NB4 (cell line): ENCODE measurements around the gene CRLF1.

Source experiments
- DNase-seq: peaks from one replicate; pipeline ENCODE4 v3.0.0; 2010; ENCODE audit warnings: low read depth
- H3K4me3 ChIP-seq: one replicate; pipeline ENCODE4 v1.5.1; 2011; ENCODE audit warnings: mild to moderate bottlenecking, low read depth, low read length, moderate library complexity
- MYC ChIP-seq: IDR thresholded peaks from 2 replicates; pipeline ENCODE4 v1.6.1; 2011; ENCODE audit warnings: low read depth, low read length
- POLR2A ChIP-seq: IDR thresholded peaks from 2 replicates; pipeline ENCODE4 v1.6.1; 2011; ENCODE audit warnings: mild to moderate bottlenecking; ENCODE audit not compliant: insufficient read length; ENCODE audit errors: extremely low read depth
- TF ChIP-seq, protein P1 (sequence below): IDR thresholded peaks from one replicate; pipeline ENCODE4 v1.5.1; 2012; ENCODE audit warnings: low read depth, low read length
- TF ChIP-seq, protein P2 (sequence below): IDR thresholded peaks from 2 replicates; pipeline ENCODE4 v1.6.1; 2011; ENCODE audit warnings: low read depth, low read length

Gene CRLF1

DNA sequence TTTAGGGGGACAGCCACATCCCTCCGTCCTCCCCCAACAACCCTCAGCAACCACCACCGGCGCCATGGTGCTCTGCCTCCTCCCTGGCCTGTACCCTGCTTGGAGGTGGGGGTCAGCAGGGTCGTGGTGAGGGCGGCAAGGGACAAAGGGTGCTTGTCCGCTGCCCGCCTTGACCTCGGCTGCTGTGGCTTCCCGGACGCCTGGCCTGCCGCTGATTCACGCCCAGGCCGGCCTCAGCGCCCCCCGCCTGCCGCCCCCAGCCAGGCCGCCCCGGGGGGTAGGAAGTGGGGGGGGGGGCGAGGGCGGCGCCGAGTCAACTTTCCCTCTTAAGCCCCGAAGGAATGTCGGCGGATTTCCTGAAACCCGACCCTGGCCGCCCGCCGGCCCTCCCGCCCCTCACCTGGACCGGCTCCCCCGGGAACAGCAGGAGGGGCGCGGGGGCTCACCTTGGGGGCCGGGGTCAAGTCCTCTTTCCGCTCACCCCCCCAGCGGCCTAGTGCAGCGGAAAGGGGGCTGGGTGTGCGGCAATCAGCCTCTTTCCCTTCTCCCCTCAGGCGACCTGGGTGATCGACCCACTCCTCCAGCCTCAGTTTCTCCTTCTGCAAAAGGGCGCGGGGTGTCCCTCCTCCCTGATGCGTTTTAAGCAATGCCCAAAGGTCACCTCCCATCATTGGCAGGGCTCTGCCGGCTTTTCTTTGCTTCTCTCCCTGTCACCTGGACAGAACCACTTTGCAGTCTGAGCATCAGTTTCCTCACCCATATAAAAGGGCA is 4.1 kb upstream of the CRLF1 start:
- no peak for DNase-seq

DNA sequence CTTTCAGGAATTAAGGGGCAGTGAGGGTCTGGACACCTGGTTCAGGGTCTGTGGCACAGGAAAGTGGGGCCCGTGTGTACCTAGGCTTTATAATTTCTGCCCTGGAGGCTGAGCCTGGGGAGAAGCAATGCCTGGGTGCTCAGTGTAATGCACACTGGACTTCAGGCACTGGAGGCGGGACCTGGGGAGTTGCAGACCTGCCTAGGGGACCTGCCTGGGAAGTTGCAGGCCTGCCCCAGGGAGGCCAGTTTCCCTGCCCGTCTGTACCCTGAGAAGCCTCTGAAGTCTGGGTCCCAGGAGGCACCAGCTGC is 3.6 kb upstream of the CRLF1 start:
- no peak for TF ChIP-seq MYC
- TF ChIP-seq POLR2A: no peak
- TF ChIP-seq, protein P1, sequence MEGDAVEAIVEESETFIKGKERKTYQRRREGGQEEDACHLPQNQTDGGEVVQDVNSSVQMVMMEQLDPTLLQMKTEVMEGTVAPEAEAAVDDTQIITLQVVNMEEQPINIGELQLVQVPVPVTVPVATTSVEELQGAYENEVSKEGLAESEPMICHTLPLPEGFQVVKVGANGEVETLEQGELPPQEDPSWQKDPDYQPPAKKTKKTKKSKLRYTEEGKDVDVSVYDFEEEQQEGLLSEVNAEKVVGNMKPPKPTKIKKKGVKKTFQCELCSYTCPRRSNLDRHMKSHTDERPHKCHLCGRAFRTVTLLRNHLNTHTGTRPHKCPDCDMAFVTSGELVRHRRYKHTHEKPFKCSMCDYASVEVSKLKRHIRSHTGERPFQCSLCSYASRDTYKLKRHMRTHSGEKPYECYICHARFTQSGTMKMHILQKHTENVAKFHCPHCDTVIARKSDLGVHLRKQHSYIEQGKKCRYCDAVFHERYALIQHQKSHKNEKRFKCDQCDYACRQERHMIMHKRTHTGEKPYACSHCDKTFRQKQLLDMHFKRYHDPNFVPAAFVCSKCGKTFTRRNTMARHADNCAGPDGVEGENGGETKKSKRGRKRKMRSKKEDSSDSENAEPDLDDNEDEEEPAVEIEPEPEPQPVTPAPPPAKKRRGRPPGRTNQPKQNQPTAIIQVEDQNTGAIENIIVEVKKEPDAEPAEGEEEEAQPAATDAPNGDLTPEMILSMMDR: no peak
- TF ChIP-seq, protein P2, sequence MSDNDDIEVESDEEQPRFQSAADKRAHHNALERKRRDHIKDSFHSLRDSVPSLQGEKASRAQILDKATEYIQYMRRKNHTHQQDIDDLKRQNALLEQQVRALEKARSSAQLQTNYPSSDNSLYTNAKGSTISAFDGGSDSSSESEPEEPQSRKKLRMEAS: no peak
- no peak overlapping the region for H3K4me3 ChIP-seq
- DNase-seq: no peak

More for the DNA sequence above, 4.1 kb upstream of the CRLF1 start:
- TF ChIP-seq POLR2A (no peak), MYC (no peak)
- TF ChIP-seq, protein P1: no peak
- TF ChIP-seq, protein P2: no peak
- H3K4me3 ChIP-seq: no peak overlapping the region

DNA sequence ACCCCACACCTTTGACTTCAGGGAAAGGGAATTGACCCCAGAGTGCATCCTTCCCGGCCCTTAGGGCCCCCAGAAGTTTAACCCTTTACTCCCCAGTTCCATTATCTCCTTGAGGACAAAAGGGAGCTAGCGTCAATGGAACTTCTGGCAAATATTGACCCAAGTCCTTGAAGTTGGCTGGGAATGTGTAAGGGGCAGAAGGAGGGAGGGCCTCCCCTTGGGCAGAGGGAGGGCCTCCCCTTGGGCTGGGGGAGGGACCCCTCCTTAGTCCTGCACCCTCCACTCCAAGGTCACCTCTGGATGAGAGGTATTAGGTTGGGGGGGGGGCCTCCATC is 3.1 kb upstream of the CRLF1 start:
- no peak for DNase-seq
- TF ChIP-seq, protein P2: no peak
- TF ChIP-seq MYC: no peak
- TF ChIP-seq POLR2A: no peak
- TF ChIP-seq, protein P1: no peak

DNA sequence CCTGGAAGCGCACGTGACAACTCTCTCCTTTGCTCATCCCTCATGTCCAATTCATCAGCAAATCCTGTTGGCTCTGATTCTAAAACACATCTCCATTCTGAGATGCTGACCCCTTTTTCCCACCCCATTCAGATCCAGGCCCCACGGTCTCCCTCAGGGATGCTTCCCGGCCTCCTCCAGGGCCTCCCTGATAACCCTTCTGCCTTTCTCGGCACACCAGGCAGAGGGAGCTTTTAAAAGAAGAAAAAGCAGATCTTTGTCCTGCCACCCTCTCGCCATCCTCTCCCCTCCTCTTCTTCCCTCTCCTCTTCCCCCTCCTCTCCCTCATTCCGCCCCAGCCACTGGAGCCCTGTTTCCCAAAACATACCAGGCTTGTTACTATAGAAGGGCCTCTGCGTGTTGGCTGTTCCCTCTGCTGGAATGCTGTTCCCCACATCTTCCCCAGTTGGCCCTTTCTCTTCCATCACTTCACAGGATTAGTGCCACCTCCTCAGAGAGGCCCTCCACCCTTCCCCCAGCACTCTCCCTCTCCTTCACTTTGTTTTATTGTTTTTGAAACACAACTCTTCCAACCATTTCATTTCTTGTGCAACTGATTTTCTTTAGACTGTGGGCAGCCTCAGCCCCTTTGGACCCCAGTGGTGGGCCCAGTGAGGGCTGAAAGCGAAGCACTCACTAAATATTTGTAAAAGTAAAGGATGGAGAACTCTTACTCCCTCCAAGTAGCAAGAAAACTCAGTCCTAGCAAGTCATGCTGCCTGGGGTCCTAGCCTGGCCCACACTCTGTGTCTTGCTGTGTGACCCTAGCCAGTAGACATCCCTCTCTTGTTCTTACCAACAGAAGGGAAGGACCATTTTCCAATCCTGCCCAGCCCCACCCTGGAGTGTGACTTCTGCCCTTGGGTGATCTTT is 2.5 kb upstream of the CRLF1 start:
- TF ChIP-seq MYC (no peak), POLR2A (no peak)
- TF ChIP-seq, protein P1: no peak
- DNase-seq: no peak
- no peak overlapping the region for H3K4me3 ChIP-seq

More for the DNA sequence above, 3.1 kb upstream of the CRLF1 start:
- no peak overlapping the region for H3K4me3 ChIP-seq

DNA sequence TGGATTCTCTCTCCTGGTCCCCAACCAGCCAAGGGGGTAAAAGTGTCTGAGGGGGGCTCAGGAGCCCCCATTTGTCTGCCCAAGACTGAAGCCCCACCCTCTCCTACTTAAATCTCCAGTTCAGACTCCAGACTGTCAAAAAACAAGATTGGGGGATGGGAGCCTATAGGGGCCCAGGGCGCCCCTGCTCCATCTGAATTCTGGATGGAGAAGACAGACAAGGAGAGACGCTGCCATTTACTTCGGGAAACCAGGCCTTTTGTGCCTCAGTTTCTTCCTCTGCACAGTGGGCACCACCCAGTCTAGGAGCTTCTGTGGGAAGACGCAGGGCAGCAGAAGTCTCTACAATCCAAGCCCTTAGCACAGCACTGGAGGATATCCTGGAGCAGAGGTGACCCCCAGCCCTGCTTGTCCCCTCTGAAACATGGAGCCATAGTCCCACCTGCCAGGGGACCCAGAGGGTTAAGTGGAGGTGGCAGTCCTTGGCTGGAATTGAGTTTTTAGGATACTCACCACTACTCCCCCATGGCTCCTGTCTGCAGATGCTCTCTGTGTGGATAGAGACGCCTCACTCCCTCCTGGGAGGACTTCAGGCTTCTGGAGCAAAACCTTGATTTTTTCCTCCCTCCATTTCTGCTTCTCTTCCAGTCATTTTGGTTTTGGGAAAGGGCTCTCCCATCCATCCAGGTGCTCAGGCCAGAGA is 1.7 kb upstream of the CRLF1 start:
- TF ChIP-seq MYC (no peak), POLR2A (no peak)
- TF ChIP-seq, protein P2: no peak
- TF ChIP-seq, protein P1: no peak
- no peak for DNase-seq
- no peak overlapping the region for H3K4me3 ChIP-seq
